ENCODE results near the gene GPC1.

- TF ChIP-seq EZH2 (IDR thresholded peaks at IDR 0.05; ENCODE audit: insufficient read depth, low read length): no peak
- TF ChIP-seq, protein P1, sequence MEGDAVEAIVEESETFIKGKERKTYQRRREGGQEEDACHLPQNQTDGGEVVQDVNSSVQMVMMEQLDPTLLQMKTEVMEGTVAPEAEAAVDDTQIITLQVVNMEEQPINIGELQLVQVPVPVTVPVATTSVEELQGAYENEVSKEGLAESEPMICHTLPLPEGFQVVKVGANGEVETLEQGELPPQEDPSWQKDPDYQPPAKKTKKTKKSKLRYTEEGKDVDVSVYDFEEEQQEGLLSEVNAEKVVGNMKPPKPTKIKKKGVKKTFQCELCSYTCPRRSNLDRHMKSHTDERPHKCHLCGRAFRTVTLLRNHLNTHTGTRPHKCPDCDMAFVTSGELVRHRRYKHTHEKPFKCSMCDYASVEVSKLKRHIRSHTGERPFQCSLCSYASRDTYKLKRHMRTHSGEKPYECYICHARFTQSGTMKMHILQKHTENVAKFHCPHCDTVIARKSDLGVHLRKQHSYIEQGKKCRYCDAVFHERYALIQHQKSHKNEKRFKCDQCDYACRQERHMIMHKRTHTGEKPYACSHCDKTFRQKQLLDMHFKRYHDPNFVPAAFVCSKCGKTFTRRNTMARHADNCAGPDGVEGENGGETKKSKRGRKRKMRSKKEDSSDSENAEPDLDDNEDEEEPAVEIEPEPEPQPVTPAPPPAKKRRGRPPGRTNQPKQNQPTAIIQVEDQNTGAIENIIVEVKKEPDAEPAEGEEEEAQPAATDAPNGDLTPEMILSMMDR (IDR thresholded peaks at IDR 0.05; ENCODE audit: insufficient read depth, low read depth, low read length): no peak
Measured at GRCh38 chr2:240460781-240461431, 25.4 kb downstream of the GPC1 start.

Measured in astrocyte (in vitro differentiated cells and primary cell).